Endothelial cell of umbilical vein (primary cell): Measurements from ENCODE around the gene AFF1. TPM values are rescaled to one million over a fixed set of nuclear protein-coding genes. Genes with fewer than 3 reads are reported as not detected.

Experiments used
- BruUV-seq: library from RNA; stranded (reverse); fragments of 400-500 nt; replicated peaks from 2 replicates; lab custom pipeline; 2021; lab: Mats Ljungman, UMichigan
- CTCF ChIA-PET: fragments of 300-600, 350-600 bp; sonication (Branson Sonifier 250); formaldehyde crosslinking; loops from one replicate; lab custom pipeline; 2021; ENCODE audit warnings: antibody characterized with exemption, inconsistent platforms; lab: Charles Lee
- POLR2A ChIA-PET: fragments of 300-600, 350-600 bp; sonication (Branson Sonifier 250); formaldehyde crosslinking; loops from one replicate; lab custom pipeline; 2021; ENCODE audit warnings: antibody characterized with exemption, inconsistent platforms; lab: Charles Lee
- DNase-seq: peaks from one replicate; pipeline ENCODE4 v3.0.0-alpha.2; 2011; ENCODE audit warnings: low read depth, low spot score
- FAIRE-seq: peaks from 2 replicates; lab custom pipeline; 2011; peaks lifted over from hg19 to GRCh38; lab: Jason Lieb, UNC
- H2AFZ ChIP-seq: 2 replicates; pipeline ENCODE4 v1.6.0; 2012; ENCODE audit warnings: low read depth, low read length, control low read depth, inconsistent platforms
- H3K27ac ChIP-seq: 2 replicates; pipeline ENCODE4 v1.5.1; 2011; ENCODE audit warnings: low read depth, mild to moderate bottlenecking, control low read depth, low read length, moderate library complexity; ENCODE audit not compliant: insufficient read depth
- H3K27me3 ChIP-seq, 2 experiments: 2 replicates each; pipeline versions ENCODE4 v1.6.0 to v1.6.1; 2011; ENCODE audit warnings: low read length in 2 of 2, mixed read lengths in 1 of 2; ENCODE audit not compliant: control insufficient read depth in 2 of 2, insufficient read depth in 2 of 2
- H3K36me3 ChIP-seq, 2 experiments: 2 replicates in 1 of 2; 3 replicates in 1 of 2; pipeline ENCODE4 v1.5.1; 2011; ENCODE audit warnings: low read length in 2 of 2, mild to moderate bottlenecking in 1 of 2, moderate library complexity in 1 of 2; ENCODE audit not compliant: control insufficient read depth in 2 of 2, insufficient read depth in 2 of 2; ENCODE audit errors: extremely low read depth in 1 of 2
- H3K4me1 ChIP-seq: 3 replicates; pipeline ENCODE4 v1.5.1; 2011; ENCODE audit warnings: mild to moderate bottlenecking, low read length; ENCODE audit not compliant: control insufficient read depth, insufficient read depth; ENCODE audit errors: extremely low read depth
- H3K4me2 ChIP-seq: 2 replicates; pipeline ENCODE4 v1.6.1; 2011; ENCODE audit warnings: low read length, control low read depth, mixed read lengths; ENCODE audit not compliant: insufficient read depth
- H3K4me3 ChIP-seq, 3 experiments: fragments of 200-600 bp in 1 of 3; sonication (generic), shearing (Covaris generic) in 1 of 3; replicated peaks in 1 of 3; 2 replicates each; pipeline ENCODE4 v1.5.1; 2011 to 2016; ENCODE audit warnings: control low read depth in 3 of 3, low read length in 3 of 3, mild to moderate bottlenecking in 2 of 3, inconsistent platforms in 1 of 3, low read depth in 1 of 3, moderate library complexity in 1 of 3; ENCODE audit not compliant: insufficient read depth in 1 of 3
- H3K79me2 ChIP-seq: 2 replicates; pipeline ENCODE4 v1.6.0; 2012; ENCODE audit warnings: low read length, inconsistent platforms; ENCODE audit not compliant: control insufficient read depth, insufficient read depth
- H3K9ac ChIP-seq: replicated peaks from 2 replicates; pipeline ENCODE3; 2011; ENCODE audit warnings: low read length, control low read depth; ENCODE audit not compliant: insufficient read depth; ENCODE audit errors: extremely low read depth
- H3K9me1 ChIP-seq: replicated peaks from 3 replicates; pipeline ENCODE4 v1.6.0; 2011; ENCODE audit warnings: mild to moderate bottlenecking, low read length; ENCODE audit not compliant: control insufficient read depth, insufficient read depth; ENCODE audit errors: extremely low read depth
- H3K9me3 ChIP-seq: replicated peaks from 2 replicates; pipeline ENCODE4 v1.5.1; 2012; ENCODE audit warnings: low read length, inconsistent platforms; ENCODE audit not compliant: control insufficient read depth, insufficient read depth
- H4K20me1 ChIP-seq: replicated peaks from 2 replicates; pipeline ENCODE3; 2011; ENCODE audit warnings: mild to moderate bottlenecking, low read length; ENCODE audit not compliant: control insufficient read depth, insufficient read depth; ENCODE audit errors: extremely low read depth
- EZH2 ChIP-seq: IDR thresholded peaks from 2 replicates; pipeline ENCODE4 v1.6.1; 2012; ENCODE audit warnings: borderline replicate concordance, low read depth, mild to moderate bottlenecking, moderate library complexity, low read length, inconsistent platforms; ENCODE audit not compliant: severe bottlenecking
- FOS ChIP-seq: IDR thresholded peaks from 2 replicates; pipeline ENCODE4 v1.6.1; 2011; ENCODE audit warnings: mild to moderate bottlenecking, low read length, moderate library complexity, borderline replicate concordance; ENCODE audit not compliant: insufficient read depth
- GATA2 ChIP-seq: IDR thresholded peaks from 2 replicates; pipeline ENCODE4 v1.7.0; 2011; ENCODE audit warnings: low read depth, mild to moderate bottlenecking, moderate library complexity, mixed read lengths, low read length; ENCODE audit not compliant: insufficient read length, insufficient read depth
- JUN ChIP-seq: IDR thresholded peaks from 2 replicates; pipeline ENCODE4 v1.6.1; 2011; ENCODE audit warnings: borderline replicate concordance, low read depth; ENCODE audit not compliant: insufficient read length, insufficient read depth
- POLR2AphosphoS5 ChIP-seq: IDR thresholded peaks from 2 replicates; pipeline ENCODE4 v1.6.1; 2012; ENCODE audit warnings: low read depth, mild to moderate bottlenecking, control low read depth, low read length, moderate library complexity; ENCODE audit not compliant: insufficient read depth
- dilution Hi-C: fragments of 300-500 bp; cut with MboI; formaldehyde crosslinking; loops from one replicate; pipeline ENCODE4 v1.15.0; 2019; ENCODE audit warnings: low sequenced_read_pairs; ENCODE audit not compliant: extremely low pct_ligation_motif_present
- intact Hi-C: fragments of 100-400 bp; cut with micrococcal nuclease; formaldehyde crosslinking; loops from one replicate; pipeline ENCODE4 v1.10.0; 2022
- polyA plus RNA-seq, 4 experiments: library from polyadenylated mRNA; depleted of rRNA in 3 of 4; stranded (reverse) in 3 of 4; unstranded in 1 of 4; fragments of >200 nt; gene quantifications; 2 replicates each; pipeline versions ENCODE4 v1.2.1 to v1.2.3, GENCODE V29; 2011 to 2012; ENCODE audit warnings: missing spikeins in 1 of 4
- total RNA-seq: library from RNA; stranded (reverse); gene quantifications from 2 replicates; pipeline ENCODE4 v1.2.3, GENCODE V29; 2021
- TF ChIP-seq, protein P1 (sequence below), 2 donors: IDR thresholded peaks; 1 replicate in 1 of 2; 2 replicates in 1 of 2; pipeline ENCODE4 v1.5.1; 2011; ENCODE audit warnings: low read length in 2 of 2, mild to moderate bottlenecking in 2 of 2, moderate library complexity in 2 of 2, control low read depth in 1 of 2, inconsistent platforms in 1 of 2, low read depth in 1 of 2; ENCODE audit not compliant: insufficient read depth in 1 of 2; ENCODE audit errors: extremely low read depth in 1 of 2
- TF ChIP-seq, protein P2 (sequence below): IDR thresholded peaks from 2 replicates; pipeline ENCODE4 v1.6.1; 2011; ENCODE audit not compliant: insufficient read depth, insufficient read length

Gene AFF1
- total and polyA plus RNA-seq, 2 donors (not counting 3 experiments of a cell fraction or from before 2014, with no cell fraction given): 26.2 to 106 TPM

DNA sequence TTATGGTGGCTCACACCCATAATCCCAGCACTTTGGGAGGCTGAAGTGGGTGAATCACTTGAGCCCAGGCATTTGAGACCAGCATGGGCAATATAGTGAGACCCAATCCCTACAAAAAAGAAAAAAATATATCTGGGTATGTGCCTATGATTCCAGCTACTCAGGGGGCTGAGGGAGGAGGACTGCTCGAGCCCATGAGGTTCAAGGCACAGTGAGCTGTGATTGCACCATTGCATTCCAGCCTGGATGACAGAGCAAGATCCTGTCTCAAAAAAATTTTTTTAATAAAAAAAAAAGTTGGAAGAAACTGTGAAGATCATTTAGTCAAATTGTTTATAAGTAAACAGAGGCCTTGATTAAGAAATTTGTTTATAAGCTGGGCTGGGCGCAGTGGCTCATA is 246.0 kb downstream of the AFF1 start:
- Histone ChIP-seq H3K79me2 (no peaks in the 10 kb centered on the region), H3K27me3 (no peaks in the 10 kb centered on the region), H3K9me3 (no peaks in the 10 kb centered on the region), H2AFZ (no peak overlapping the region), H3K4me2 (no peak overlapping the region), H3K4me3 (no peak overlapping the region), H3K27ac (no peak overlapping the region), H4K20me1 (no peaks in the 10 kb centered on the region), H3K4me1 (no peaks in the 10 kb centered on the region), H3K36me3 (no peaks in the 10 kb centered on the region), H3K9me1 (no peaks in the 10 kb centered on the region), H3K9ac (no peak overlapping the region)
- intact Hi-C loops: no loop called here
- no peak for TF ChIP-seq GATA2
- TF ChIP-seq, protein P1, sequence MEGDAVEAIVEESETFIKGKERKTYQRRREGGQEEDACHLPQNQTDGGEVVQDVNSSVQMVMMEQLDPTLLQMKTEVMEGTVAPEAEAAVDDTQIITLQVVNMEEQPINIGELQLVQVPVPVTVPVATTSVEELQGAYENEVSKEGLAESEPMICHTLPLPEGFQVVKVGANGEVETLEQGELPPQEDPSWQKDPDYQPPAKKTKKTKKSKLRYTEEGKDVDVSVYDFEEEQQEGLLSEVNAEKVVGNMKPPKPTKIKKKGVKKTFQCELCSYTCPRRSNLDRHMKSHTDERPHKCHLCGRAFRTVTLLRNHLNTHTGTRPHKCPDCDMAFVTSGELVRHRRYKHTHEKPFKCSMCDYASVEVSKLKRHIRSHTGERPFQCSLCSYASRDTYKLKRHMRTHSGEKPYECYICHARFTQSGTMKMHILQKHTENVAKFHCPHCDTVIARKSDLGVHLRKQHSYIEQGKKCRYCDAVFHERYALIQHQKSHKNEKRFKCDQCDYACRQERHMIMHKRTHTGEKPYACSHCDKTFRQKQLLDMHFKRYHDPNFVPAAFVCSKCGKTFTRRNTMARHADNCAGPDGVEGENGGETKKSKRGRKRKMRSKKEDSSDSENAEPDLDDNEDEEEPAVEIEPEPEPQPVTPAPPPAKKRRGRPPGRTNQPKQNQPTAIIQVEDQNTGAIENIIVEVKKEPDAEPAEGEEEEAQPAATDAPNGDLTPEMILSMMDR (IDR thresholded peaks at IDR 0.05; ENCODE audit: extremely low read depth in 1 of 2, insufficient read depth in 1 of 2, low read depth in 1 of 2, low read length in 2 of 2): no peak
- no peak for TF ChIP-seq EZH2
- TF ChIP-seq, protein P2, sequence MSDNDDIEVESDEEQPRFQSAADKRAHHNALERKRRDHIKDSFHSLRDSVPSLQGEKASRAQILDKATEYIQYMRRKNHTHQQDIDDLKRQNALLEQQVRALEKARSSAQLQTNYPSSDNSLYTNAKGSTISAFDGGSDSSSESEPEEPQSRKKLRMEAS: no peak
- TF ChIP-seq JUN: no peak
- TF ChIP-seq FOS: no peak
- no peak for TF ChIP-seq POLR2AphosphoS5
- BruUV-seq: no TSS peak
- FAIRE-seq (no peak), DNase-seq (no peak)
- dilution Hi-C loops: no loop called here
- ChIA-PET POLR2A (no interaction called here), CTCF (interaction anchor here (1.8 kb wide), 1 partner anchor 30 kb away, joined by 5 read pairs; no protein-coding TSS in a partner anchor)
